CD4-positive, alpha-beta T cell (primary cell): ENCODE data around the gene XRCC5. TPM values are rescaled to one million over a fixed set of nuclear protein-coding genes. Genes with fewer than 3 reads are reported as not detected.

Experiments used
- ATAC-seq: fragments of 200-7000 bp; cut with Tn5 transposase; one replicate; pipeline ENCODE4 v1.10.0; 2022; ENCODE audit warnings: mild to moderate bottlenecking; ENCODE audit not compliant: poor library complexity
- CTCF ChIA-PET: fragments of 350-600 bp; sonication (Branson Sonifier 250); formaldehyde crosslinking; loops from one replicate; lab custom pipeline; 2021; ENCODE audit warnings: antibody characterized with exemption, inconsistent platforms; lab: Charles Lee
- POLR2A ChIA-PET: fragments of 350-600 bp; sonication (Branson Sonifier 250); formaldehyde crosslinking; loops from one replicate; lab custom pipeline; 2021; ENCODE audit warnings: antibody characterized with exemption, inconsistent platforms; lab: Charles Lee
- DNase-seq, 14 experiments: peaks; one replicate each; pipeline ENCODE4 v3.0.0-alpha.2; 2013 to 2020; ENCODE audit warnings: mixed read lengths in 2 of 14
- H3K27ac ChIP-seq, 2 donors: one replicate each; pipeline versions ENCODE4 v1.5.1 to v1.7.0; 2013; ENCODE audit warnings: low read length in 2 of 2, low read depth in 1 of 2, mild to moderate bottlenecking in 1 of 2
- H3K27me3 ChIP-seq, 2 experiments: 1 replicate in 1 of 2; 2 replicates in 1 of 2; pipeline versions ENCODE4 v1.6.1 to v1.7.0; 2013; ENCODE audit warnings: low read length in 2 of 2, control low read depth in 1 of 2, mild to moderate bottlenecking in 1 of 2, moderate library complexity in 1 of 2; ENCODE audit not compliant: insufficient read depth in 2 of 2, control insufficient read depth in 1 of 2
- H3K36me3 ChIP-seq: one replicate; pipeline ENCODE4 v1.6.1; 2013; ENCODE audit warnings: low read length, control low read depth; ENCODE audit not compliant: insufficient read depth
- H3K4me1 ChIP-seq: one replicate; pipeline ENCODE4 v1.6.1; 2013; ENCODE audit warnings: low read length, control low read depth; ENCODE audit not compliant: insufficient read depth
- H3K4me3 ChIP-seq: one replicate; pipeline ENCODE4 v1.5.1; 2013; ENCODE audit warnings: mild to moderate bottlenecking, low read length, moderate library complexity
- H3K9me3 ChIP-seq, 2 experiments: 1 replicate in 1 of 2; 2 replicates in 1 of 2; pipeline versions ENCODE4 v1.6.1 to v1.7.0; 2013; ENCODE audit warnings: low read length in 2 of 2, mild to moderate bottlenecking in 2 of 2, control low read depth in 1 of 2, moderate library complexity in 1 of 2; ENCODE audit not compliant: control insufficient read depth in 1 of 2, insufficient read depth in 1 of 2
- H3K27ac Mint-ChIP-seq: one replicate; pipeline ENCODE4 v1.8.0; 2020; ENCODE audit warnings: mixed read lengths
- H3K27me3 Mint-ChIP-seq: one replicate; pipeline ENCODE4 v1.8.0; 2021; ENCODE audit warnings: mixed read lengths
- H3K36me3 Mint-ChIP-seq: one replicate; pipeline ENCODE4 v1.8.0; 2021; ENCODE audit warnings: low read depth, mixed read lengths
- H3K4me1 Mint-ChIP-seq: one replicate; pipeline ENCODE4 v1.8.0; 2021; ENCODE audit warnings: low read depth, mixed read lengths
- H3K4me3 Mint-ChIP-seq: one replicate; pipeline ENCODE4 v1.8.0; 2020; ENCODE audit warnings: mild to moderate bottlenecking, mixed read lengths
- H3K9me3 Mint-ChIP-seq: one replicate; pipeline ENCODE4 v1.8.0; 2020; ENCODE audit warnings: mixed read lengths
- intact Hi-C, 2 experiments: fragments of 100-400 bp; cut with DNase I in 1 of 2; cut with micrococcal nuclease in 1 of 2; formaldehyde crosslinking; loops; one replicate each; pipeline versions ENCODE4 v1.15.1 to v1.9.0; 2023 to 2025; cut with DNase I, micrococcal nuclease
- total RNA-seq, 174 experiments: library from RNA in 2 of 174; stranded (reverse) in 2 of 174; gene quantifications; one replicate each; pipeline ENCODE4 v1.2.3 and lab custom pipeline; 2021 to 2026
- TF ChIP-seq, protein P1 (sequence below): fragments of 200-600 bp; IDR thresholded peaks from one replicate; pipeline ENCODE4 v1.8.0; 2022; ENCODE audit warnings: antibody characterized with exemption, mild to moderate bottlenecking

XRCC5 gene
- total RNA-seq, 2 experiments from 2014 or later, result 126 to 129 TPM

DNA sequence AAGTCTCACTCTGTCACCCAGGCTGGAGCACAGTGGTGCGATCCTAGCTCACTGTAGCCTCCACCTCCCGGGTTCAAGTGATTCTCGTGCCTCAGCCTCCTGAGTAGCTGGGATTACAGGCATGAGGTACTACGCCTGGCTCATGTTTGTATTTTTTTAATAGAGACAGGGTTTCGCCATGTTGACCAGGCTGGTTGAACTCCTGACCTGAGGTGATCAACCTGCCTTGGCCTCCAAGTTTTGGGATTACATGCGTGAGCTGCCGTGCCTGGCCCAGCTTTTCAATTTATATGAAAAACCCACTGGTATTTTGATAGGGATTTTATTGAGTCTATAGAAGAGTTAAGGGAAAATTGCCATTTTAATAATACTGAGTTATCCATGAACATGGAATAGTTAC, 63.3 kb downstream of the XRCC5 start:
- no peak overlapping the region for H3K27ac ChIP-seq
- ChIA-PET CTCF (no interaction called here), POLR2A (no interaction called here)
- Mint-ChIP-seq H3K4me3 (no peak overlapping the region), H3K4me1 (peaks cover 72% of the 10 kb centered on the region), H3K9me3 (no peaks in the 10 kb centered on the region), H3K27ac (no peak overlapping the region), H3K36me3 (peaks cover 92% of the 10 kb centered on the region), H3K27me3 (no peaks in the 10 kb centered on the region)
- H3K4me3 ChIP-seq, result no peak overlapping the region
- H3K27me3 ChIP-seq, result no peaks in the 10 kb centered on the region
- H3K9me3 ChIP-seq, result no peaks in the 10 kb centered on the region
- peaks cover 62% of the 10 kb centered on the region for H3K36me3 ChIP-seq
- intact Hi-C loops, result no loop called here
- TF ChIP-seq, protein P1, sequence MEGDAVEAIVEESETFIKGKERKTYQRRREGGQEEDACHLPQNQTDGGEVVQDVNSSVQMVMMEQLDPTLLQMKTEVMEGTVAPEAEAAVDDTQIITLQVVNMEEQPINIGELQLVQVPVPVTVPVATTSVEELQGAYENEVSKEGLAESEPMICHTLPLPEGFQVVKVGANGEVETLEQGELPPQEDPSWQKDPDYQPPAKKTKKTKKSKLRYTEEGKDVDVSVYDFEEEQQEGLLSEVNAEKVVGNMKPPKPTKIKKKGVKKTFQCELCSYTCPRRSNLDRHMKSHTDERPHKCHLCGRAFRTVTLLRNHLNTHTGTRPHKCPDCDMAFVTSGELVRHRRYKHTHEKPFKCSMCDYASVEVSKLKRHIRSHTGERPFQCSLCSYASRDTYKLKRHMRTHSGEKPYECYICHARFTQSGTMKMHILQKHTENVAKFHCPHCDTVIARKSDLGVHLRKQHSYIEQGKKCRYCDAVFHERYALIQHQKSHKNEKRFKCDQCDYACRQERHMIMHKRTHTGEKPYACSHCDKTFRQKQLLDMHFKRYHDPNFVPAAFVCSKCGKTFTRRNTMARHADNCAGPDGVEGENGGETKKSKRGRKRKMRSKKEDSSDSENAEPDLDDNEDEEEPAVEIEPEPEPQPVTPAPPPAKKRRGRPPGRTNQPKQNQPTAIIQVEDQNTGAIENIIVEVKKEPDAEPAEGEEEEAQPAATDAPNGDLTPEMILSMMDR, result no peak
- H3K4me1 ChIP-seq, result peaks cover 5% of the 10 kb centered on the region
- ATAC-seq, result no peak
- no peak for DNase-seq

DNA sequence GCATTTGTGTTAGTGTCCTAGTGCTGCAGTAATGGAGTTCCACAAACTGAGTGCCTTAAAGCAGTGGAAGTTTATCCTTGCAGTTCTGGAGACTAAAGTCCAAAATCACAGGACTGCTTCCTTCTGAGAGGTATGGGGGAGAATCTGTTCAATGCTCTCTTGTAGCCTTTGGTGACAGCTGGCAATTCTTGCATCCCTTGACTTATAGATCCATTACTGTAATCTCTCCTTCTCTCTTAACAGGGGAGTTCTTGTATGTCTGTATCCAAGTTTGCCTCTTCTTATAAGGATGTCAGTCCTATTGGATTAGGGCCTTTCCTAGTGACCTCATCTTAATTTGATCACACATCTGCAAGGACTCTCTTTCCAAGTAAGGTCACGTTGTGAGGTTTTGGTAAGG, 69.9 kb downstream of the XRCC5 start:
- CTCF ChIA-PET, result no interaction called here
- H3K9me3 Mint-ChIP-seq, result no peaks in the 10 kb centered on the region
- Histone ChIP-seq H3K9me3 (no peaks in the 10 kb centered on the region), H3K4me1 (peaks cover 5% of the 10 kb centered on the region), H3K27ac (no peak overlapping the region), H3K27me3 (no peaks in the 10 kb centered on the region), H3K36me3 (peaks cover 39% of the 10 kb centered on the region), H3K4me3 (no peak overlapping the region)
- no peak overlapping the region for H3K27ac Mint-ChIP-seq
- H3K27me3 Mint-ChIP-seq, result no peaks in the 10 kb centered on the region
- no peak for DNase-seq
- TF ChIP-seq, protein P1, result no peak
- no peak overlapping the region for H3K4me3 Mint-ChIP-seq
- POLR2A ChIA-PET, result no interaction called here
- H3K36me3 Mint-ChIP-seq, result peaks cover 94% of the 10 kb centered on the region
- peaks cover 85% of the 10 kb centered on the region for H3K4me1 Mint-ChIP-seq
- intact Hi-C loops, result no loop called here
- no peak for ATAC-seq

DNA sequence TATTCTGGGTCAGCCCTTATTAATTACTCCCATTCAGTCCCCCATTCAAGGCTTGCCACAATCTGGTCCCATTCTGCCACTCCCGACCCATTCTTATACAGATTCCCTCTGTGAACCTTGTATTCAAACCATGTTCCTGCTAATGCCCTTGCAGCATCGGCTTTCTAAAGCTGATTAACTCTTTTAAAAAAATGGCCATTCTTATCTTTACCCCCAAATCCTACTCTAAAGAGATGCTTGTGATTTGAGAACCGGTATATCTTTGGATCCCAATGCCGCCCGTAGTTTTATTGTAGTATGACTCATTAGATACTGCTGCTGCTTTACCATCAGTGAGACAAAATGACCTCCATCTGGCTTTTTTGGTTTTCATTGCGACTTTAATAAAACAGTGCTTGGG, 72.2 kb downstream of the XRCC5 start:
- Histone ChIP-seq H3K4me1 (peaks cover 8% of the 10 kb centered on the region), H3K9me3 (no peaks in the 10 kb centered on the region), H3K27me3 (no peaks in the 10 kb centered on the region), H3K4me3 (no peak overlapping the region), H3K27ac (no peak overlapping the region), H3K36me3 (peaks cover 27% of the 10 kb centered on the region)
- Mint-ChIP-seq H3K27me3 (no peaks in the 10 kb centered on the region), H3K4me3 (no peak overlapping the region), H3K9me3 (no peaks in the 10 kb centered on the region), H3K36me3 (peaks cover 91% of the 10 kb centered on the region), H3K4me1 (peaks cover 86% of the 10 kb centered on the region), H3K27ac (peak overlapping the region; percentile 24)
- TF ChIP-seq, protein P1, result no peak
- no peak for DNase-seq
- POLR2A ChIA-PET, result no interaction called here
- ATAC-seq, result no peak
- intact Hi-C loops, result no loop called here
- CTCF ChIA-PET, result no interaction called here
